HepG2 (cell line): ENCODE results near the gene RBPMS2. TPM values are rescaled to one million over a fixed set of nuclear protein-coding genes. Genes with fewer than 3 reads are reported as not detected.

Experiments
- ASH2L ChIP-seq: fragments of 300-600, 200-600 bp; sonication (generic); IDR thresholded peaks from 2 replicates; pipeline ENCODE4 v1.7.0; 2017; ENCODE audit warnings: low read depth, mild to moderate bottlenecking, moderate library complexity, mixed read lengths, low read length; ENCODE audit not compliant: insufficient read length
- BRCA1 ChIP-seq: sonication (generic); formaldehyde crosslinking; IDR thresholded peaks from 2 replicates; pipeline ENCODE4 v1.4.0; 2020; ENCODE audit warnings: missing genetic modification reagents
- CHD4 ChIP-seq: fragments of 200-600 bp; sonication (generic); IDR thresholded peaks from 2 replicates; pipeline ENCODE4 v1.7.0; 2017; ENCODE audit warnings: mild to moderate bottlenecking, low read length, borderline replicate concordance
- GATAD2A ChIP-seq: IDR thresholded peaks from 2 replicates; pipeline ENCODE4 v1.6.1; 2016
- HMG20A ChIP-seq: IDR thresholded peaks from 2 replicates; pipeline ENCODE4 v1.6.1; 2016; ENCODE audit warnings: borderline replicate concordance
- IRF2 ChIP-seq: IDR thresholded peaks from 2 replicates; pipeline ENCODE4 v1.6.1; 2018; ENCODE audit warnings: missing genetic modification reagents, missing compliant biosample characterization
- KDM2A ChIP-seq: sonication (generic); formaldehyde crosslinking; IDR thresholded peaks from 2 replicates; pipeline ENCODE4 v1.4.0; 2020; ENCODE audit warnings: low read depth, missing genetic modification reagents, borderline replicate concordance
- KMT2A ChIP-seq: sonication (generic); formaldehyde crosslinking; IDR thresholded peaks from 2 replicates; pipeline ENCODE4 v1.4.0; 2020; ENCODE audit warnings: missing genetic modification reagents
- NCOA2 ChIP-seq: sonication (generic); formaldehyde crosslinking; IDR thresholded peaks from 2 replicates; pipeline ENCODE4 v1.8.0; 2022; ENCODE audit warnings: inconsistent platforms
- NFRKB ChIP-seq: fragments of 450-650 bp; IDR thresholded peaks from 2 replicates; pipeline ENCODE4 v1.6.1; 2017
- PHF21A ChIP-seq: sonication (generic); formaldehyde crosslinking; IDR thresholded peaks from 2 replicates; pipeline ENCODE4 v1.5.0; 2020; ENCODE audit warnings: mild to moderate bottlenecking, missing genetic modification reagents
- POLR2G ChIP-seq: fragments of 200-400 bp; formaldehyde crosslinking; IDR thresholded peaks from 2 replicates; pipeline ENCODE4 v1.6.1; 2018; ENCODE audit warnings: mild to moderate bottlenecking, low read depth, low read length, moderate library complexity
- REPIN1 ChIP-seq: sonication (generic); formaldehyde crosslinking; IDR thresholded peaks from 2 replicates; pipeline ENCODE4 v1.8.0; 2022; ENCODE audit warnings: missing genetic modification reagents, low read depth, mild to moderate bottlenecking, borderline replicate concordance
- SP2 ChIP-seq: sonication (generic); formaldehyde crosslinking; IDR thresholded peaks from 2 replicates; pipeline ENCODE4 v1.5.1; 2020; ENCODE audit warnings: mild to moderate bottlenecking, missing genetic modification reagents
- XRCC5 ChIP-seq: fragments of 200-400 bp; formaldehyde crosslinking; optimal IDR thresholded peaks from 2 replicates; pipeline ENCODE3; 2017; ENCODE audit warnings: mild to moderate bottlenecking, low read length
- YEATS4 ChIP-seq: sonication (generic); formaldehyde crosslinking; IDR thresholded peaks from 2 replicates; pipeline ENCODE4 v1.4.0; 2020; ENCODE audit warnings: missing genetic modification reagents, borderline replicate concordance
- ZBTB7B ChIP-seq: sonication (generic); formaldehyde crosslinking; IDR thresholded peaks from 2 replicates; pipeline ENCODE4 v1.4.0; 2020; ENCODE audit warnings: missing genetic modification reagents
- ZMYM3 ChIP-seq: sonication (generic); formaldehyde crosslinking; IDR thresholded peaks from 2 replicates; pipeline ENCODE4 v1.5.1; 2020; ENCODE audit warnings: mild to moderate bottlenecking, missing genetic modification reagents
- ZNF350 ChIP-seq: sonication (generic); formaldehyde crosslinking; IDR thresholded peaks from 2 replicates; pipeline ENCODE4 v1.4.0; 2020; ENCODE audit warnings: mild to moderate bottlenecking, low read depth, missing genetic modification reagents, borderline replicate concordance
- ZNF383 ChIP-seq: sonication (generic); formaldehyde crosslinking; IDR thresholded peaks from 2 replicates; pipeline ENCODE4 v1.4.0; 2020; ENCODE audit warnings: missing genetic modification reagents, mild to moderate bottlenecking, borderline replicate concordance
- ZNF83 ChIP-seq: sonication (generic); formaldehyde crosslinking; IDR thresholded peaks from 2 replicates; pipeline ENCODE4 v1.4.0; 2020; ENCODE audit warnings: missing genetic modification reagents, mild to moderate bottlenecking, borderline replicate concordance
- ZSCAN21 ChIP-seq: sonication (generic); formaldehyde crosslinking; IDR thresholded peaks from 2 replicates; pipeline ENCODE4 v1.8.0; 2022; ENCODE audit warnings: mild to moderate bottlenecking, missing genetic modification reagents, moderate library complexity, borderline replicate concordance
- ZZZ3 ChIP-seq: sonication (generic); formaldehyde crosslinking; IDR thresholded peaks from 2 replicates; pipeline ENCODE4 v1.4.0; 2020; ENCODE audit warnings: missing genetic modification reagents, mild to moderate bottlenecking, borderline replicate concordance
- polyA plus RNA-seq, 8 experiments: library from polyadenylated mRNA; depleted of rRNA in 3 of 8; stranded (reverse) in 7 of 8; unstranded in 1 of 8; fragments of >200 nt; fragmentation: Illumina TruSeq in 4 of 8; extraction: Trizol in 4 of 8; gene quantifications; 2 replicates each; pipeline versions ENCODE4 v1.2.1 to v1.2.3, GENCODE V29; 2011 to 2016; ENCODE audit warnings: low read depth in 4 of 8, missing spikeins in 1 of 8, mixed read lengths in 1 of 8; ENCODE audit not compliant: insufficient read depth in 1 of 8
- total RNA-seq, 5 experiments: library from RNA; depleted of rRNA; stranded (reverse); fragments of >200 nt; fragmentation: Illumina TruSeq; extraction: Trizol; gene quantifications; 2 replicates each; pipeline ENCODE4 v1.2.3, GENCODE V29; 2016; ENCODE audit warnings: low read depth in 1 of 5
- TF ChIP-seq, protein P1 (sequence below): fragments of 450-650 bp; IDR thresholded peaks from 2 replicates; pipeline ENCODE4 v1.6.1; 2017; ENCODE audit warnings: mild to moderate bottlenecking
- TF ChIP-seq, protein P2 (sequence below): IDR thresholded peaks from 2 replicates; pipeline ENCODE4 v1.6.1; 2016; ENCODE audit warnings: mild to moderate bottlenecking
- TF ChIP-seq, protein P3 (sequence below): sonication (generic); formaldehyde crosslinking; IDR thresholded peaks from 2 replicates; pipeline ENCODE4 v1.8.0; 2022; ENCODE audit warnings: missing genetic modification reagents, mild to moderate bottlenecking, borderline replicate concordance
- TF ChIP-seq, protein P4 (sequence below): IDR thresholded peaks from 2 replicates; pipeline ENCODE4 v1.6.1; 2016; ENCODE audit warnings: low read depth, borderline replicate concordance

Gene RBPMS2
- total and polyA plus RNA-seq, 2 of the 13 experiments (the other 11 are each of a cell fraction or from before 2014, with no cell fraction given): 0.08 TPM; not detected in 1

DNA sequence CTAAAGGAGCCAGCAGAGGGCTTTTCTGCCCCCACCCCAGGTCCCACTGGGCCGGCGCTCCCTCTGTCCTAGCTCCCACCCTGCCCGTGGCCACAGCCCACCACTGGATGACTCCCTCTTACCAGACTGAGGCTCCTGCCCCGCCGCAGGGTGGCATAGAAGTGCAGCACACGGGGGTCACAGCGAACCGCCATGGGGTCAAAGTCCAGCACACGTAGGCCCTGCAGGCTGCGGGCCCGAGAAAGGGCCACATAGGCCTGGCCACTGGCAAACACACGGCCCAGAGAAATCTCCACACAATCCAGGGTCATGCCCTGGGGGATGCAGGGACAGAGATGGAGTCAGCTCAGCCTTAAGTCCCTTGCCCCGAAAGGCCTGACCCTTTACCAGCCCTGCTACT, 41.1 kb upstream of the RBPMS2 start (continued):
- TF ChIP-seq, protein P1, sequence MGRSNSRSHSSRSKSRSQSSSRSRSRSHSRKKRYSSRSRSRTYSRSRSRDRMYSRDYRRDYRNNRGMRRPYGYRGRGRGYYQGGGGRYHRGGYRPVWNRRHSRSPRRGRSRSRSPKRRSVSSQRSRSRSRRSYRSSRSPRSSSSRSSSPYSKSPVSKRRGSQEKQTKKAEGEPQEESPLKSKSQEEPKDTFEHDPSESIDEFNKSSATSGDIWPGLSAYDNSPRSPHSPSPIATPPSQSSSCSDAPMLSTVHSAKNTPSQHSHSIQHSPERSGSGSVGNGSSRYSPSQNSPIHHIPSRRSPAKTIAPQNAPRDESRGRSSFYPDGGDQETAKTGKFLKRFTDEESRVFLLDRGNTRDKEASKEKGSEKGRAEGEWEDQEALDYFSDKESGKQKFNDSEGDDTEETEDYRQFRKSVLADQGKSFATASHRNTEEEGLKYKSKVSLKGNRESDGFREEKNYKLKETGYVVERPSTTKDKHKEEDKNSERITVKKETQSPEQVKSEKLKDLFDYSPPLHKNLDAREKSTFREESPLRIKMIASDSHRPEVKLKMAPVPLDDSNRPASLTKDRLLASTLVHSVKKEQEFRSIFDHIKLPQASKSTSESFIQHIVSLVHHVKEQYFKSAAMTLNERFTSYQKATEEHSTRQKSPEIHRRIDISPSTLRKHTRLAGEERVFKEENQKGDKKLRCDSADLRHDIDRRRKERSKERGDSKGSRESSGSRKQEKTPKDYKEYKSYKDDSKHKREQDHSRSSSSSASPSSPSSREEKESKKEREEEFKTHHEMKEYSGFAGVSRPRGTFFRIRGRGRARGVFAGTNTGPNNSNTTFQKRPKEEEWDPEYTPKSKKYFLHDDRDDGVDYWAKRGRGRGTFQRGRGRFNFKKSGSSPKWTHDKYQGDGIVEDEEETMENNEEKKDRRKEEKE: no peak
- TF ChIP-seq BRCA1 (CRISPR knock-in tag): no peak
- peak; percentile 46 for TF ChIP-seq PHF21A (CRISPR knock-in tag)
- TF ChIP-seq, protein P2, sequence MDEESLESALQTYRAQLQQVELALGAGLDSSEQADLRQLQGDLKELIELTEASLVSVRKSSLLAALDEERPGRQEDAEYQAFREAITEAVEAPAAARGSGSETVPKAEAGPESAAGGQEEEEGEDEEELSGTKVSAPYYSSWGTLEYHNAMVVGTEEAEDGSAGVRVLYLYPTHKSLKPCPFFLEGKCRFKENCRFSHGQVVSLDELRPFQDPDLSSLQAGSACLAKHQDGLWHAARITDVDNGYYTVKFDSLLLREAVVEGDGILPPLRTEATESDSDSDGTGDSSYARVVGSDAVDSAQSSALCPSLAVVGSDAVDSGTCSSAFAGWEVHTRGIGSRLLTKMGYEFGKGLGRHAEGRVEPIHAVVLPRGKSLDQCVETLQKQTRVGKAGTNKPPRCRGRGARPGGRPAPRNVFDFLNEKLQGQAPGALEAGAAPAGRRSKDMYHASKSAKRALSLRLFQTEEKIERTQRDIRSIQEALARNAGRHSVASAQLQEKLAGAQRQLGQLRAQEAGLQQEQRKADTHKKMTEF: 0 out of 2 replicates have a peak, but pooled peaks have one; percentile 27
- 0 out of 2 replicates have a peak, but pooled peaks have one; percentile 39 for TF ChIP-seq KMT2A (CRISPR knock-in tag)
- no peak for TF ChIP-seq ZNF383 (CRISPR knock-in tag)
- TF ChIP-seq YEATS4 (CRISPR knock-in tag): peak; percentile 73
- TF ChIP-seq ZBTB7B (CRISPR knock-in tag): peak; percentile 58; the same call in 1 of the 2 replicates
- no peak for TF ChIP-seq CHD4
- peak; percentile 51; the same call in 1 of the 2 replicates for TF ChIP-seq ZMYM3 (CRISPR knock-in tag)
- TF ChIP-seq, protein P3, sequence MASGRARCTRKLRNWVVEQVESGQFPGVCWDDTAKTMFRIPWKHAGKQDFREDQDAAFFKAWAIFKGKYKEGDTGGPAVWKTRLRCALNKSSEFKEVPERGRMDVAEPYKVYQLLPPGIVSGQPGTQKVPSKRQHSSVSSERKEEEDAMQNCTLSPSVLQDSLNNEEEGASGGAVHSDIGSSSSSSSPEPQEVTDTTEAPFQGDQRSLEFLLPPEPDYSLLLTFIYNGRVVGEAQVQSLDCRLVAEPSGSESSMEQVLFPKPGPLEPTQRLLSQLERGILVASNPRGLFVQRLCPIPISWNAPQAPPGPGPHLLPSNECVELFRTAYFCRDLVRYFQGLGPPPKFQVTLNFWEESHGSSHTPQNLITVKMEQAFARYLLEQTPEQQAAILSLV: 0 out of 2 replicates have a peak, but pooled peaks have one; percentile 75
- TF ChIP-seq ZNF350: peak; percentile 52; the same call in 1 of the 2 replicates
- peak; percentile 33 for TF ChIP-seq HMG20A (CRISPR knock-in tag)
- peak; percentile 52; the same call in 1 of the 2 replicates for TF ChIP-seq NCOA2 (CRISPR knock-in tag)
- TF ChIP-seq ASH2L: peak; percentile 43
- TF ChIP-seq KDM2A (CRISPR knock-in tag): peak; percentile 71
- TF ChIP-seq POLR2G: peak; percentile 67
- TF ChIP-seq XRCC5: peak; percentile 65
- 0 out of 2 replicates have a peak, but pooled peaks have one; percentile 47 for TF ChIP-seq REPIN1
- 0 out of 2 replicates have a peak, but pooled peaks have one; percentile 45 for TF ChIP-seq ZZZ3 (CRISPR knock-in tag)
- TF ChIP-seq NFRKB: no peak
- TF ChIP-seq IRF2: 0 out of 2 replicates have a peak, but pooled peaks have one; percentile 33
- no peak for TF ChIP-seq ZNF83 (CRISPR knock-in tag)
- TF ChIP-seq SP2 (CRISPR knock-in tag): no peak
- TF ChIP-seq ZSCAN21: 0 out of 2 replicates have a peak, but pooled peaks have one; percentile 20
- TF ChIP-seq, protein P4, sequence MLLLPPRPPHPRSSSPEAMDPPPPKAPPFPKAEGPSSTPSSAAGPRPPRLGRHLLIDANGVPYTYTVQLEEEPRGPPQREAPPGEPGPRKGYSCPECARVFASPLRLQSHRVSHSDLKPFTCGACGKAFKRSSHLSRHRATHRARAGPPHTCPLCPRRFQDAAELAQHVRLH: no peak
- peak; percentile 55; the same call in 1 of the 2 replicates for TF ChIP-seq GATAD2A (CRISPR knock-in tag)
